Activated naive CD4-positive, alpha-beta T cell treated with anti-CD3 and anti-CD28 coated beads, Interleukin-2, amount 50 U/mL, for 72 hours (primary cell): ENCODE results near the gene PECR. TPM values are rescaled to one million over a fixed set of nuclear protein-coding genes. Genes with fewer than 3 reads are reported as not detected.
"Not testable (repeated sequence)": the region's sequence is repeated elsewhere in the genome, so short reads cannot be mapped to it uniquely, and the experiment has no call there.

ENCODE experiments used
- ATAC-seq, 2 donors: fragments of 150-1000 bp; cut with Tn5 transposase; 2 replicates each; pipeline ENCODE4 v1.10.0; 2021; ENCODE audit warnings: mild to moderate bottlenecking in 2 of 2, moderate library complexity in 2 of 2
- DNase-seq, 2 donors: peaks; one replicate each; pipeline ENCODE4 v3.0.0; 2021 to 2022; ENCODE audit warnings: low spot score in 2 of 2
- H3K27ac Mint-ChIP-seq, 2 donors: one replicate each; pipeline ENCODE4 v1.8.0; 2022; ENCODE audit warnings: mild to moderate bottlenecking in 2 of 2, mixed read lengths in 2 of 2
- H3K36me3 Mint-ChIP-seq, 2 donors: one replicate each; pipeline ENCODE4 v1.8.0; 2022; ENCODE audit warnings: mixed read lengths in 2 of 2
- H3K9me3 Mint-ChIP-seq, 2 donors: one replicate each; pipeline ENCODE4 v1.8.0; 2022; ENCODE audit warnings: mixed read lengths in 2 of 2
- total RNA-seq, 2 donors: library from RNA; stranded (reverse); gene quantifications; one replicate each; pipeline ENCODE4 v1.2.3, GENCODE V29; 2022

The PECR gene
- total RNA-seq, 2 donors from 2014 or later, result 25.4 to 34.0 TPM

GRCh38 chr2:216003876-216004696 lies 77.5 kb downstream of the PECR start:
- no peaks in the 10 kb centered on the region for H3K9me3 Mint-ChIP-seq
- H3K27ac Mint-ChIP-seq, result peak overlapping the region; percentile 23 to 69

GRCh38 chr2:216002693-216003092 lies 78.9 kb downstream of the PECR start:
- Mint-ChIP-seq H3K27ac (peak overlapping the region; percentile 16 to 26), H3K9me3 (no peaks in the 10 kb centered on the region), H3K36me3 (no peaks in the 10 kb centered on the region)
- ATAC-seq (no peak), DNase-seq (no peak)

More at GRCh38 chr2:216003876-216004696, 77.5 kb downstream of the PECR start:
- ATAC-seq (no peak), DNase-seq (no peak)
- no peaks in the 10 kb centered on the region for H3K36me3 Mint-ChIP-seq

- Mint-ChIP-seq H3K9me3 (no peaks in the 10 kb centered on the region), H3K36me3 (no peaks in the 10 kb centered on the region), H3K27ac (peak overlapping the region; percentile 16 to 26)
- no peak for DNase-seq
- ATAC-seq, result no peak
Observed at GRCh38 chr2:216002101-216002678, 79.4 kb downstream of the PECR start.

- no peak for ATAC-seq
- H3K36me3 Mint-ChIP-seq, result no peaks in the 10 kb centered on the region
- no peak for DNase-seq
- no peaks in the 10 kb centered on the region for H3K9me3 Mint-ChIP-seq
- no peak overlapping the region for H3K27ac Mint-ChIP-seq
Observed at GRCh38 chr2:216001216-216002100, 80.2 kb downstream of the PECR start.

GRCh38 chr2:215998636-215999035 lies 83.0 kb downstream of the PECR start:
- no peak for ATAC-seq
- DNase-seq, result no peak
- Mint-ChIP-seq H3K27ac (no peak overlapping the region), H3K36me3 (peaks cover 6 to 15% of the 10 kb centered on the region in 2 donors), H3K9me3 (no peaks in the 10 kb centered on the region)

GRCh38 chr2:215997219-215997618 lies 84.4 kb downstream of the PECR start:
- Mint-ChIP-seq H3K9me3 (no peaks in the 10 kb centered on the region), H3K36me3 (peaks cover 16 to 27% of the 10 kb centered on the region in 2 donors), H3K27ac (no peak overlapping the region)
- ATAC-seq, result no peak
- DNase-seq, result no peak

GRCh38 chr2:215994911-215995310 lies 86.7 kb downstream of the PECR start:
- no peak for ATAC-seq
- Mint-ChIP-seq H3K36me3 (peaks cover 39 to 50% of the 10 kb centered on the region in 2 donors), H3K9me3 (peaks cover 14 to 15% of the 10 kb centered on the region in 2 donors), H3K27ac (peak overlapping the region in 1 of 2 donors; percentile 2)
- no peak for DNase-seq

GRCh38 chr2:215988556-215989207 lies 92.9 kb downstream of the PECR start:
- DNase-seq, H3K27ac Mint-ChIP-seq, ATAC-seq: not testable (repeated sequence)
- Mint-ChIP-seq H3K9me3 (peaks cover 14 to 36% of the 10 kb centered on the region in 2 donors), H3K36me3 (peaks cover 55 to 71% of the 10 kb centered on the region in 2 donors)

Other genes with a start within 250 kb of the PECR start
- gene MREG, start 68.3 kb downstream of the PECR start, total RNA-seq, result 1 to 10 TPM; 4.9 to 7.3 TPM
- 1 to 10 TPM; 1.7 to 1.8 TPM for gene TMEM169, start 110 bp upstream of the PECR start, total RNA-seq
- 100 to 1,000 TPM; 487 to 501 TPM for gene XRCC5, start 27.5 kb upstream of the PECR start, total RNA-seq